ENCODE measurements around the gene GJA3.

GRCh38 chr13:20101467-20102316, 59.2 kb downstream of the GJA3 start:
- TF ChIP-seq POLR2AphosphoS5 (IDR thresholded peaks at IDR 0.05; ENCODE audit: low read depth, low read length): no peak
- TF ChIP-seq REST (IDR thresholded peaks at IDR 0.05; ENCODE audit: insufficient read depth in 1 of 2, low read depth in 2 of 2, low read length in 2 of 2): no peak
- no peak for TF ChIP-seq SIN3A (IDR thresholded peaks at IDR 0.05; ENCODE audit: borderline replicate concordance, insufficient read depth, low read length)
